Skeletal muscle satellite cell (primary cell): ENCODE results near the gene KCNG1.

ENCODE experiments used
- H3K27me3 ChIP-seq: 2 replicates; pipeline ENCODE4 v1.7.0; 2013; ENCODE audit warnings: low read length; ENCODE audit not compliant: control insufficient read depth, insufficient read depth
- H3K36me3 ChIP-seq: 2 replicates; pipeline ENCODE4 v1.7.0; 2013; ENCODE audit warnings: mild to moderate bottlenecking, control low read depth, low read length; ENCODE audit not compliant: insufficient read depth
- H3K4me1 ChIP-seq: 2 replicates; pipeline ENCODE4 v1.7.0; 2013; ENCODE audit warnings: low read length; ENCODE audit not compliant: control insufficient read depth, insufficient read depth
- H3K4me2 ChIP-seq: 2 replicates; pipeline ENCODE4 v1.7.0; 2013; ENCODE audit warnings: mild to moderate bottlenecking, low read length
- H3K4me3 ChIP-seq: 2 replicates; pipeline ENCODE4 v1.7.0; 2013; ENCODE audit warnings: low read length
- H3K9ac ChIP-seq: 2 replicates; pipeline ENCODE4 v1.7.0; 2013; ENCODE audit warnings: mild to moderate bottlenecking, low read depth, low read length, moderate library complexity
- H3K9me3 ChIP-seq: replicated peaks from 2 replicates; pipeline ENCODE4 v1.7.0; 2013; ENCODE audit warnings: mild to moderate bottlenecking, control low read depth, low read length

KCNG1 gene

DNA sequence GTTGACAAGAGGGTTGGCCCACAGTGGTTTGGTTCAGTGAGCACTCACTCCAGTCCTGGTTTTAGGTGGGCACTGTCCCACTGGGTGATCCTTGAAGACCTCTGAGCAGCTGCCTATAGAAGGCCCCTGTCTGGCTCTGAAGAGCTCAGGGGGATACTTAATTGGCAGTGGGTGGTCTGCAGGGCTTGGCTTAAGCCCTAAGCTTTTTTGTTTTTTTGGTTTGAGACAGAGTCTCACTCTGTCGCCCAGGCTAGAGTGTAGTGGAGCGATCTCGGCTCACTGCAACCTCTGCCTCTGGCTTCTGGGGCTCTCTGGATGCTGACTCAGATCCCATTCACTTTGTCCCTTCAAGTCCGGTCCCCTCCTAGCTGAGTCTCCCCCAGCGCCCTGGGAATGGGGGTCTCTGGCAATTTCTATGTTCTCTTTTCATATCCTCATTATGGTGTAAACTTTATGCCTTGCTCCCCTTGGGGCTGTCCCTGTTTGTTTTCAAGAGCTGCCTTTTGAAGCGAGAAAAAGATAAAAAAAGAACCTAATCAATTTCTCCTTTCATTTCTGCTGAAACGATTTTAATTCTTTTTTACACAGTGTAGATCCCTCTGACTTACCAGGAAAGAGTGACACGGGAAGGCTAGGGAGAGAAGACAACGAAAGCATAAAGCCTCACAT is 12.2 kb upstream of the KCNG1 start:
- Histone ChIP-seq H3K9me3 (no peaks in the 10 kb centered on the region), H3K36me3 (no peaks in the 10 kb centered on the region), H3K4me1 (peaks cover 14% of the 10 kb centered on the region), H3K4me2 (no peak overlapping the region), H3K27me3 (peaks cover 16% of the 10 kb centered on the region), H3K9ac (no peak overlapping the region), H3K4me3 (no peak overlapping the region)

GRCh38 chr20:51034476-51034875 is 11.6 kb upstream of the KCNG1 start:
- no peak overlapping the region for H3K9ac ChIP-seq
- no peaks in the 10 kb centered on the region for H3K36me3 ChIP-seq
- H3K9me3 ChIP-seq = no peaks in the 10 kb centered on the region
- no peak overlapping the region for H3K4me3 ChIP-seq
- H3K4me2 ChIP-seq = no peak overlapping the region
- peaks cover 14% of the 10 kb centered on the region for H3K4me1 ChIP-seq
- peaks cover 22% of the 10 kb centered on the region for H3K27me3 ChIP-seq

GRCh38 chr20:51029963-51030920 is 7.3 kb upstream of the KCNG1 start:
- Histone ChIP-seq H3K4me1 (peaks cover 8% of the 10 kb centered on the region), H3K27me3 (peaks cover 59% of the 10 kb centered on the region), H3K9me3 (no peaks in the 10 kb centered on the region), H3K4me3 (no peak overlapping the region), H3K9ac (no peak overlapping the region), H3K4me2 (no peak overlapping the region), H3K36me3 (no peaks in the 10 kb centered on the region)

DNA sequence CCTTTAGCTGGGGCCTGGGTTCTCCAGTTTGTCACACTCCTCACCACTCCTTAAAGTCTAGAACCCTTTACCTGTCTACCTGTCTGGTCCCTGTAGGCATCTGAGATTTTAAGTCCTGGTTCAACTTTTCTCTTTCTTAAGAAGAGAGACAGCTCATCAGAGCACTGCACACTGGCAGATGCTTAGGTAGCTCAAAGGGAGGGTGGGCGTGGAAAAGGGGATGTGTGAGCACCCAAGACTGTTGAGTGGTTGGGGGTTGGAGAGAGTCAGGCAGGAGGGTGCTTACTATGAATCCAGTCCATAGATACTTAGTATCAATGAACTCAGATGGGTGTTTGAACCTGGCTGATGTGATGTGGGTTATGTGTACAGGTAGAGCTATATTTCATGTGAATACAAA is 6.6 kb upstream of the KCNG1 start:
- peaks cover 8% of the 10 kb centered on the region for H3K4me1 ChIP-seq
- no peaks in the 10 kb centered on the region for H3K9me3 ChIP-seq
- no peak overlapping the region for H3K4me2 ChIP-seq
- H3K4me3 ChIP-seq = no peak overlapping the region
- peaks cover 63% of the 10 kb centered on the region for H3K27me3 ChIP-seq
- no peak overlapping the region for H3K9ac ChIP-seq
- H3K36me3 ChIP-seq = no peaks in the 10 kb centered on the region

DNA sequence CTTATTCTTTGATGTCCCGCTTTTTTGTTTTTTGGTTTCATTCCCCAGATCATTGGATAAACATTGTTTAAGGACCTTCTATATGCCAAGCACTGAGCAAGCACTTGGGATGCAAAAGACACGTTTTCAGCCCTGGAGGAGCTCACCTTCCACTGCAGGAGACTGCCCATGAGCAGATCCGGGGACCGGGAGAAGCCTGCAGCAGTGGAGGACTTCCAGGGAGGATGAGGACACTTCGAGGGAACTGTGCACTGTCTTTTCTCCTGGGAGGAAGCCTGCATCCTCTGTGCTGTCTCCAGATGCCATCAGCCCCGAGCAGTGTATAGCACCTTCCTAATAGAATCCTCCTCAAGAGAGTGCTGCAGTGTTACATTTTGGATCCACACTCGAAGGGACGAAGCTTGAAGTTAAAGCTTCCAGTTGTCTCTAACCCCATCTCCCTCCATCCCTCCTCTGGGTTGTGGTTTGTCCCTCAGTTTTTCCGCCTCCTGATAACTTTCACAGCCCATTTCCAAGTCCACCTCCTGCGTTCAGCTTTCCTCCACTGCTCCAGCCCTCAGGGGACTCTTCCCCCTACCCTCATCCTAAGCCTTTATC is 5.8 kb upstream of the KCNG1 start:
- Histone ChIP-seq H3K4me1 (peaks cover 5% of the 10 kb centered on the region), H3K9ac (no peak overlapping the region), H3K27me3 (peaks cover 71% of the 10 kb centered on the region), H3K4me2 (no peak overlapping the region), H3K4me3 (no peak overlapping the region), H3K36me3 (no peaks in the 10 kb centered on the region), H3K9me3 (no peaks in the 10 kb centered on the region)

- Histone ChIP-seq H3K4me2 (no peak overlapping the region), H3K27me3 (peaks cover 83% of the 10 kb centered on the region), H3K9ac (no peak overlapping the region), H3K9me3 (no peaks in the 10 kb centered on the region), H3K4me1 (peaks cover 10% of the 10 kb centered on the region), H3K4me3 (no peak overlapping the region), H3K36me3 (no peaks in the 10 kb centered on the region)
Observed at GRCh38 chr20:51027035-51027795, 4.3 kb upstream of the KCNG1 start.

DNA sequence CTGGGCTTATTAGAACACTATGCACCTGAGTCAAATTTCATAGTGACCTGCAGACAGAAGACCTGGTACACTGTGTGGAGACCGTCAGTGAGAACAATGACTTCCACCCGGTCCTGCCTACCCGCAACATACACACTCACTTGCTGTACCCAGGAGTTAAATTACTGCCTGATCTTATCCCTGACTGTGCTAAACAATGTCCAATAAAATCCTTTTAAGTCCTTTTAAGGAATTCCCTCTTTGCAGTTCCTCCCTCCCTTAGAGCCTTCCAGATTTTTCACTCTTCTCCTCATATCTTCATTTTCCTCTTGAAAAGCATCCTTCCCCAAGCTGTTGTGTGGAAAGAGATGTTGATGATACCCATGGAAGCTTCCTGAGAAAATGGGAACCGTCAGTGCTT is 3.4 kb upstream of the KCNG1 start:
- Histone ChIP-seq H3K4me3 (no peak overlapping the region), H3K27me3 (peaks cover 87% of the 10 kb centered on the region)

DNA sequence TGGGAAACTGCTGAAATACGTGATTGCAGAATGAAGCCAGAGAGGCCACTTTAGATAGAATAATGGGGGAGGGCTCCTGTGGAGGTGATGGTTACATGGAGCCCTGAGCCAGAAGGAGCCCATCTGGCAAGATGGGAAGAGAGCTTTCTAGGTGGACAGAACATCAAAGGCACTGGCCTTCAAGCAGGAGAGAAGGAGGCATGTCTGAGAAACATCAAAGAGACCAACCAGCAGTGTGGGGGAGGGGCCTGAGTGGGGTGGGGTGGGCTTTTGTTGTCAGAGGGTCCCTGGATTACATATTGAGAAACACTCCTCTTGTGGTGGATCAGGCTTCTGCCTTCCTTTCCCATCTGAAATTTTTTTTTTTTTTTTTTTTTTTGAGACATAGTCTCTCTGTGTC is 1.9 kb upstream of the KCNG1 start:
- H3K4me2 ChIP-seq = no peak overlapping the region
- no peaks in the 10 kb centered on the region for H3K36me3 ChIP-seq
- peaks cover 74% of the 10 kb centered on the region for H3K27me3 ChIP-seq
- H3K4me3 ChIP-seq = no peak overlapping the region
- H3K9ac ChIP-seq = no peak overlapping the region
- H3K4me1 ChIP-seq = peaks cover 10% of the 10 kb centered on the region
- no peaks in the 10 kb centered on the region for H3K9me3 ChIP-seq

More for the DNA sequence above, 3.4 kb upstream of the KCNG1 start:
- Histone ChIP-seq H3K4me2 (no peak overlapping the region), H3K36me3 (no peaks in the 10 kb centered on the region), H3K9ac (no peak overlapping the region), H3K4me1 (peaks cover 10% of the 10 kb centered on the region), H3K9me3 (no peaks in the 10 kb centered on the region)

- Histone ChIP-seq H3K36me3 (no peaks in the 10 kb centered on the region), H3K9me3 (no peaks in the 10 kb centered on the region), H3K4me2 (peak overlapping the region; percentile 96), H3K4me1 (peaks cover 10% of the 10 kb centered on the region), H3K4me3 (peak overlapping the region; percentile 72), H3K27me3 (peaks cover 63% of the 10 kb centered on the region), H3K9ac (peak overlapping the region; percentile 36)
Observed at GRCh38 chr20:51023617-51024155, 779 bp upstream of the KCNG1 start.

- H3K9me3 ChIP-seq = no peaks in the 10 kb centered on the region
- H3K36me3 ChIP-seq = no peaks in the 10 kb centered on the region
- peak overlapping the region; percentile 66 for H3K9ac ChIP-seq
- H3K27me3 ChIP-seq = peaks cover 53% of the 10 kb centered on the region
- H3K4me1 ChIP-seq = peaks cover 10% of the 10 kb centered on the region
- peak overlapping the region; percentile 96 for H3K4me2 ChIP-seq
- peak overlapping the region; percentile 72 for H3K4me3 ChIP-seq
Observed at GRCh38 chr20:51022227-51022802, 592 bp downstream of the KCNG1 start.
